Panc1 (cell line): ENCODE results near the gene RAP1GDS1.

Source experiments
- POLR2AphosphoS5 ChIP-seq: IDR thresholded peaks from 2 replicates; pipeline ENCODE4 v1.6.1; 2012; ENCODE audit warnings: mild to moderate bottlenecking, low read depth, low read length, moderate library complexity
- TF ChIP-seq, protein P1 (sequence below): fragments of 450-650 bp; IDR thresholded peaks from 2 replicates; pipeline ENCODE4 v1.5.1; 2017; ENCODE audit warnings: mild to moderate bottlenecking

DNA sequence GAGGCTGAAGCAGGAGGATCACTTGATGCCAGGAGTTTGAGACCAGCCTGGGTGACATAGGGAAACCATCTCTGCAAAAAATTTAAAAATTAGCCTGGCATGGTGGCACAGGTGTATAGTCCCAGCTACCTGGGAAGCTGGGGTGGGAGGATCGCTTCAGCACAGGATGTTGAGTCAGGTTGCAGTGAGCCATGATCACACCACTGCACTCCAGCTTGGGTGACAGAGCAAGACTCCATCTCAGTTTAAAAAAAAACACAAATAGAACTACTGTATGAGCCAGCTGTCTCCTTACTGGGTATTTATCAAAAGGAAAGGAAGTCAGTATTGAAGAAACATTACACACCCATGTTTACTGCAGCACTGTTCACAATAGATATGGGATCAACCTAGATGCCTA lies 138.7 kb downstream of the RAP1GDS1 start:
- TF ChIP-seq, protein P1, sequence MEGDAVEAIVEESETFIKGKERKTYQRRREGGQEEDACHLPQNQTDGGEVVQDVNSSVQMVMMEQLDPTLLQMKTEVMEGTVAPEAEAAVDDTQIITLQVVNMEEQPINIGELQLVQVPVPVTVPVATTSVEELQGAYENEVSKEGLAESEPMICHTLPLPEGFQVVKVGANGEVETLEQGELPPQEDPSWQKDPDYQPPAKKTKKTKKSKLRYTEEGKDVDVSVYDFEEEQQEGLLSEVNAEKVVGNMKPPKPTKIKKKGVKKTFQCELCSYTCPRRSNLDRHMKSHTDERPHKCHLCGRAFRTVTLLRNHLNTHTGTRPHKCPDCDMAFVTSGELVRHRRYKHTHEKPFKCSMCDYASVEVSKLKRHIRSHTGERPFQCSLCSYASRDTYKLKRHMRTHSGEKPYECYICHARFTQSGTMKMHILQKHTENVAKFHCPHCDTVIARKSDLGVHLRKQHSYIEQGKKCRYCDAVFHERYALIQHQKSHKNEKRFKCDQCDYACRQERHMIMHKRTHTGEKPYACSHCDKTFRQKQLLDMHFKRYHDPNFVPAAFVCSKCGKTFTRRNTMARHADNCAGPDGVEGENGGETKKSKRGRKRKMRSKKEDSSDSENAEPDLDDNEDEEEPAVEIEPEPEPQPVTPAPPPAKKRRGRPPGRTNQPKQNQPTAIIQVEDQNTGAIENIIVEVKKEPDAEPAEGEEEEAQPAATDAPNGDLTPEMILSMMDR, result no peak
- TF ChIP-seq POLR2AphosphoS5, result no peak
